Sigmoid colon (tissue), 7 donors: ENCODE measurements around the gene ERMAP. TPM values are rescaled to one million over a fixed set of nuclear protein-coding genes. Genes with fewer than 3 reads are reported as not detected.

Experiments used
- DNase-seq: peaks from one replicate; pipeline ENCODE4 v3.0.0-alpha.2; 2019
- H3K27ac ChIP-seq, 4 donors: fragments of 200-600 bp; sonication (generic); one replicate each; pipeline ENCODE4 v1.5.1; 2016 to 2019; ENCODE audit warnings: mild to moderate bottlenecking in 1 of 4
- H3K27me3 ChIP-seq, 3 donors: fragments of 200-600 bp; sonication (generic); one replicate each; pipeline ENCODE4 v1.5.1; 2019; ENCODE audit warnings: mild to moderate bottlenecking in 1 of 3
- H3K36me3 ChIP-seq, 4 donors: fragments of 200-600 bp; sonication (generic); one replicate each; pipeline ENCODE4 v1.5.1; 2016 to 2019
- H3K4me1 ChIP-seq, 4 donors: fragments of 200-600 bp; sonication (generic); one replicate each; pipeline ENCODE4 v1.5.1; 2017 to 2019
- H3K4me3 ChIP-seq, 4 donors: fragments of 200-600 bp; sonication (generic); one replicate each; pipeline ENCODE4 v1.5.1; 2017 to 2019; ENCODE audit warnings: mild to moderate bottlenecking in 2 of 4, moderate library complexity in 1 of 4
- H3K9me3 ChIP-seq, 4 donors: fragments of 200-600 bp in 3 of 4; sonication (generic) in 3 of 4; one replicate each; pipeline versions ENCODE4 v1.5.1 to v1.6.1; 2013 to 2019
- EP300 ChIP-seq, 4 donors: sonication (generic); formaldehyde crosslinking; IDR thresholded peaks; one replicate each; pipeline ENCODE4 v1.6.1; 2017; ENCODE audit warnings: antibody characterized with exemption in 4 of 4
- POLR2A ChIP-seq, 2 donors: fragments of 450-650 bp; IDR thresholded peaks; one replicate each; pipeline ENCODE4 v1.6.1; 2016; ENCODE audit warnings: antibody characterized with exemption in 2 of 2, mild to moderate bottlenecking in 2 of 2, moderate library complexity in 2 of 2
- POLR2AphosphoS5 ChIP-seq, 4 donors: sonication (generic); formaldehyde crosslinking; IDR thresholded peaks; one replicate each; pipeline ENCODE4 v1.6.1; 2017; ENCODE audit warnings: antibody characterized with exemption in 4 of 4
- WGBS, 2 donors: extraction: QIAGEN DNeasy Blood & Tissue Kit; methylation state at CpG; one replicate each; pipeline ENCODE4 v1.1.7; 2013; 5-methylcytosine and 5-hydroxymethylcytosine counted together
- intact Hi-C: fragments of 100-400 bp; cut with DNase I; formaldehyde crosslinking; loops from one replicate; pipeline ENCODE4 v1.15.1; 2023
- polyA plus RNA-seq, 3 donors: library from polyadenylated mRNA; stranded (reverse); fragments of 200-250 nt; gene quantifications; one replicate each; pipeline ENCODE4 v1.2.3, GENCODE V29; 2013
- total RNA-seq, 4 donors: library from RNA; depleted of rRNA; stranded (reverse); fragments of >200 nt; gene quantifications; one replicate each; pipeline ENCODE4 v1.1.0, GENCODE V29; 2016
- TF ChIP-seq, protein P1 (sequence below), 4 experiments: fragments of 450-650 bp in 3 of 4; fragments of 200-600 bp in 1 of 4; IDR thresholded peaks; one replicate each; pipeline ENCODE4 v1.5.1; 2016 to 2019; ENCODE audit warnings: antibody characterized with exemption in 4 of 4, mild to moderate bottlenecking in 3 of 4, moderate library complexity in 2 of 4
- donor health status: healthy with polysubstance abuse.
- donor health status: Bipolar disorder and iron deficiency.
- donor health status: healthy.

ERMAP gene
- total and polyA plus RNA-seq, 7 donors = 3.5 to 18.6 (median 9.5) TPM

GRCh38 chr1:42824481-42825035, 7.6 kb downstream of the ERMAP start:
- no peaks in the 10 kb centered on the region for H3K27me3 ChIP-seq
- peaks cover 0 to 4% (median 0%) of the 10 kb centered on the region in 4 donors for H3K36me3 ChIP-seq
- TF ChIP-seq, protein P1, sequence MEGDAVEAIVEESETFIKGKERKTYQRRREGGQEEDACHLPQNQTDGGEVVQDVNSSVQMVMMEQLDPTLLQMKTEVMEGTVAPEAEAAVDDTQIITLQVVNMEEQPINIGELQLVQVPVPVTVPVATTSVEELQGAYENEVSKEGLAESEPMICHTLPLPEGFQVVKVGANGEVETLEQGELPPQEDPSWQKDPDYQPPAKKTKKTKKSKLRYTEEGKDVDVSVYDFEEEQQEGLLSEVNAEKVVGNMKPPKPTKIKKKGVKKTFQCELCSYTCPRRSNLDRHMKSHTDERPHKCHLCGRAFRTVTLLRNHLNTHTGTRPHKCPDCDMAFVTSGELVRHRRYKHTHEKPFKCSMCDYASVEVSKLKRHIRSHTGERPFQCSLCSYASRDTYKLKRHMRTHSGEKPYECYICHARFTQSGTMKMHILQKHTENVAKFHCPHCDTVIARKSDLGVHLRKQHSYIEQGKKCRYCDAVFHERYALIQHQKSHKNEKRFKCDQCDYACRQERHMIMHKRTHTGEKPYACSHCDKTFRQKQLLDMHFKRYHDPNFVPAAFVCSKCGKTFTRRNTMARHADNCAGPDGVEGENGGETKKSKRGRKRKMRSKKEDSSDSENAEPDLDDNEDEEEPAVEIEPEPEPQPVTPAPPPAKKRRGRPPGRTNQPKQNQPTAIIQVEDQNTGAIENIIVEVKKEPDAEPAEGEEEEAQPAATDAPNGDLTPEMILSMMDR (IDR thresholded peaks at IDR 0.05) = no peak
- TF ChIP-seq POLR2A (IDR thresholded peaks at IDR 0.05) = no peak
- TF ChIP-seq EP300 (IDR thresholded peaks at IDR 0.05) = no peak
- TF ChIP-seq POLR2AphosphoS5 (IDR thresholded peaks at IDR 0.05) = no peak
- WGBS, 2 donors = 96% methylated on average over 4 of the region's 4 CpGs
- H3K9me3 ChIP-seq = no peaks in the 10 kb centered on the region
- no peak overlapping the region for H3K27ac ChIP-seq
- no peak for DNase-seq
- intact Hi-C loops = no loop called here
- H3K4me3 ChIP-seq = no peak overlapping the region
- peaks cover 0 to 12% (median 3%) of the 10 kb centered on the region in 4 donors for H3K4me1 ChIP-seq

- Histone ChIP-seq H3K27me3 (no peaks in the 10 kb centered on the region), H3K27ac (no peak overlapping the region), H3K4me3 (no peak overlapping the region), H3K36me3 (peaks cover 0 to 4% (median under 1%) of the 10 kb centered on the region in 4 donors), H3K9me3 (no peaks in the 10 kb centered on the region), H3K4me1 (peaks cover 0 to 12% (median 3%) of the 10 kb centered on the region in 4 donors)
- TF ChIP-seq, protein P1 (IDR thresholded peaks at IDR 0.05) = no peak
- TF ChIP-seq POLR2A (IDR thresholded peaks at IDR 0.05) (no peak), POLR2AphosphoS5 (IDR thresholded peaks at IDR 0.05) (no peak), EP300 (IDR thresholded peaks at IDR 0.05) (no peak)
- no peak for DNase-seq
- WGBS, 2 donors = 82 to 86% methylated on average over 10 of the region's 10 CpGs
- intact Hi-C loops = no loop called here
These were observed 8.3 kb downstream of the ERMAP start for GRCh38 chr1:42825036-42825851.

- 93 to 94% methylated on average over 17 of the region's 17 CpGs for WGBS, 2 donors
- no peak for DNase-seq
- intact Hi-C loops = no loop called here
- Histone ChIP-seq H3K4me3 (no peak overlapping the region), H3K9me3 (no peaks in the 10 kb centered on the region), H3K36me3 (peaks cover 0 to 9% (median 2%) of the 10 kb centered on the region in 4 donors), H3K4me1 (no peaks in the 10 kb centered on the region), H3K27ac (no peak overlapping the region), H3K27me3 (no peaks in the 10 kb centered on the region)
- TF ChIP-seq POLR2AphosphoS5 (IDR thresholded peaks at IDR 0.05) (no peak), EP300 (IDR thresholded peaks at IDR 0.05) (no peak), POLR2A (IDR thresholded peaks at IDR 0.05) (no peak)
- TF ChIP-seq, protein P1 (IDR thresholded peaks at IDR 0.05) = no peak
These were observed 13.7 kb downstream of the ERMAP start for GRCh38 chr1:42830631-42831030.

- TF ChIP-seq EP300 (IDR thresholded peaks at IDR 0.05) (no peak), POLR2A (IDR thresholded peaks at IDR 0.05) (no peak), POLR2AphosphoS5 (IDR thresholded peaks at IDR 0.05) (no peak)
- TF ChIP-seq, protein P1 (IDR thresholded peaks at IDR 0.05) = no peak
- no peak overlapping the region for H3K27ac ChIP-seq
- no peak for DNase-seq
- intact Hi-C loops = no loop called here
- no peaks in the 10 kb centered on the region for H3K4me1 ChIP-seq
- no peak overlapping the region for H3K4me3 ChIP-seq
- H3K9me3 ChIP-seq = no peaks in the 10 kb centered on the region
- H3K36me3 ChIP-seq = peaks cover 0 to 9% (median 2%) of the 10 kb centered on the region in 4 donors
- no peaks in the 10 kb centered on the region for H3K27me3 ChIP-seq
These were observed 14.4 kb downstream of the ERMAP start for GRCh38 chr1:42831273-42831672.
